K562 (cell line): ENCODE measurements around the gene DCAF15. TPM values are rescaled to one million over a fixed set of nuclear protein-coding genes. Genes with fewer than 3 reads are reported as not detected.

Source experiments
- ATAC-seq: fragments of 200-7000 bp; cut with Tn5 transposase; 3 replicates; pipeline ENCODE4 v1.9.1; 2020; ENCODE audit warnings: moderate library complexity
- Bru-seq: library from RNA; stranded (reverse); fragments of 400-500 nt; gene quantifications from one replicate; lab custom pipeline; 2021; lab: Mats Ljungman, UMichigan
- BruChase-seq, 2 experiments: library from RNA; stranded (reverse); fragments of 400-500 nt; gene quantifications; one replicate each; lab custom pipeline; 2021; lab: Mats Ljungman, UMichigan
- BruUV-seq: library from RNA; stranded (reverse); fragments of 400-500 nt; replicated peaks from 2 replicates; lab custom pipeline; 2021; lab: Mats Ljungman, UMichigan
- CTCF ChIA-PET: fragments of 300-600 bp; formaldehyde crosslinking; extraction: SDS; loops from one replicate; lab custom pipeline; 2021; ENCODE audit warnings: low intra/inter-chr PET ratio; lab: Yijun Ruan, JAX
- POLR2A ChIA-PET: fragments of 300-600, 350-650 bp; sonication (Branson Sonifier 250); formaldehyde crosslinking; extraction: SDS; loops from one replicate; lab custom pipeline; 2021; ENCODE audit warnings: antibody characterized with exemption, inconsistent platforms; lab: Yijun Ruan, JAX
- DNase-seq, 4 experiments: peaks; one replicate each; pipeline versions ENCODE4 v3.0.0 to v3.0.0-alpha.2; 2011 to 2018; ENCODE audit warnings: low spot score in 3 of 4, mixed read lengths in 3 of 4; ENCODE audit errors: extremely low read depth in 1 of 4
- FAIRE-seq: peaks from 2 replicates; lab custom pipeline; 2011; peaks lifted over from hg19 to GRCh38; lab: Jason Lieb, UNC
- H2AFZ ChIP-seq: 2 replicates; pipeline ENCODE4 v1.6.0; 2011; ENCODE audit warnings: low read depth, low read length, control low read depth, inconsistent platforms
- H3K27ac ChIP-seq: fragments of 200-600 bp; 3 replicates; pipeline ENCODE4 v1.8.0; 2011; ENCODE audit warnings: low read depth, mild to moderate bottlenecking, control low read depth, inconsistent platforms, low read length, moderate library complexity, mixed read lengths; ENCODE audit errors: extremely low read depth
- H3K27me3 ChIP-seq, 2 experiments: fragments of 300-600 bp in 1 of 2; 2 replicates in 1 of 2; 3 replicates in 1 of 2; pipeline versions ENCODE4 v1.6.0 to v1.8.0; 2011; ENCODE audit warnings: inconsistent platforms in 2 of 2, low read length in 2 of 2, mild to moderate bottlenecking in 1 of 2, mixed read lengths in 1 of 2, moderate library complexity in 1 of 2; ENCODE audit not compliant: control insufficient read depth in 2 of 2, insufficient read depth in 2 of 2
- H3K36me3 ChIP-seq: fragments of 300-600 bp; 3 replicates; pipeline ENCODE4 v1.8.0; 2011; ENCODE audit warnings: mild to moderate bottlenecking, low read length, inconsistent platforms; ENCODE audit not compliant: control insufficient read depth, insufficient read depth
- H3K4me1 ChIP-seq, 2 experiments: fragments of 200-600 bp in 1 of 2; replicated peaks in 1 of 2; 2 replicates in 1 of 2; 3 replicates in 1 of 2; pipeline versions ENCODE4 v1.5.1 to v1.8.0; 2011; ENCODE audit warnings: inconsistent platforms in 2 of 2, low read length in 2 of 2, mild to moderate bottlenecking in 1 of 2, mixed read lengths in 1 of 2, moderate library complexity in 1 of 2; ENCODE audit not compliant: control insufficient read depth in 2 of 2, insufficient read depth in 2 of 2
- H3K4me2 ChIP-seq: 2 replicates; pipeline ENCODE4 v1.6.1; 2011; ENCODE audit warnings: low read length, control low read depth, inconsistent platforms, mixed read lengths; ENCODE audit not compliant: insufficient read depth
- H3K4me3 ChIP-seq: fragments of 200-600 bp; sonication (generic), shearing (Covaris generic); 2 replicates; pipeline ENCODE4 v1.5.1; 2016; ENCODE audit warnings: control low read depth, inconsistent platforms
- H3K79me2 ChIP-seq: fragments of 200-600 bp; 3 replicates; pipeline ENCODE4 v1.8.0; 2011; ENCODE audit warnings: low read length, inconsistent platforms; ENCODE audit not compliant: control insufficient read depth, insufficient read depth
- H3K9ac ChIP-seq, 2 experiments: 2 replicates each; pipeline versions ENCODE4 v1.6.0 to v1.6.1; 2011; ENCODE audit warnings: low read depth in 2 of 2, low read length in 2 of 2, control low read depth in 1 of 2, inconsistent platforms in 1 of 2, mild to moderate bottlenecking in 1 of 2, mixed read lengths in 1 of 2; ENCODE audit not compliant: insufficient read depth in 1 of 2
- H3K9me1 ChIP-seq: one replicate; pipeline ENCODE4 v1.6.0; 2011; ENCODE audit warnings: inconsistent platforms, mild to moderate bottlenecking, low read length, moderate library complexity; ENCODE audit not compliant: control insufficient read depth, insufficient read depth
- H3K9me3 ChIP-seq: replicated peaks from 2 replicates; pipeline ENCODE4 v1.5.1; 2011; ENCODE audit warnings: low read depth, low read length, inconsistent platforms; ENCODE audit not compliant: control insufficient read depth, insufficient read depth
- H4K20me1 ChIP-seq: replicated peaks from 2 replicates; pipeline ENCODE4 v1.6.1; 2011; ENCODE audit warnings: low read length, inconsistent platforms, mixed read lengths; ENCODE audit not compliant: control insufficient read depth, insufficient read depth
- ELF4 ChIP-seq: fragments of 450-650 bp; formaldehyde crosslinking; IDR thresholded peaks from 2 replicates; pipeline ENCODE4 v1.4.0; 2022; ENCODE audit warnings: missing genetic modification characterization
- ESRRA ChIP-seq: fragments of 450-650 bp; IDR thresholded peaks from 2 replicates; pipeline ENCODE4 v1.6.1; 2014; ENCODE audit warnings: low read depth, mild to moderate bottlenecking, moderate library complexity, borderline replicate concordance
- MTA1 ChIP-seq: fragments of 450-650 bp; IDR thresholded peaks from 2 replicates; pipeline ENCODE4 v1.6.1; 2017; ENCODE audit warnings: borderline replicate concordance
- NFIC ChIP-seq: fragments of 450-650 bp; IDR thresholded peaks from 2 replicates; pipeline ENCODE4 v1.6.1; 2017; ENCODE audit warnings: mild to moderate bottlenecking, inconsistent platforms
- POLR2A ChIP-seq: fragments of 450-650 bp; conservative IDR thresholded peaks from 2 replicates; pipeline ENCODE4 v1.6.1; 2016
- RBM17 ChIP-seq: fragments of 200-400 bp; formaldehyde crosslinking; IDR thresholded peaks from 2 replicates; pipeline ENCODE4 v1.6.1; 2017; ENCODE audit warnings: low read depth, mild to moderate bottlenecking, low read length, borderline replicate concordance
- TAF7 ChIP-seq: fragments of 450-650 bp; IDR thresholded peaks from 2 replicates; pipeline ENCODE4 v1.6.1; 2016; ENCODE audit warnings: missing genetic modification characterization, missing compliant biosample characterization
- XRCC5 ChIP-seq: fragments of 200-400 bp; formaldehyde crosslinking; IDR thresholded peaks from 2 replicates; pipeline ENCODE4 v1.6.1; 2017; ENCODE audit warnings: low read depth, mild to moderate bottlenecking, low read length
- ZNF263 ChIP-seq: sonication (generic); formaldehyde crosslinking; IDR thresholded peaks from 2 replicates; pipeline ENCODE4 v1.8.0; 2022; ENCODE audit warnings: mild to moderate bottlenecking, missing genetic modification reagents, borderline replicate concordance
- WGBS: fragments of 100-300 bp; shearing (Covaris generic); methylation state at CpG from one replicate; pipeline ENCODE4 v1.1.6; 2016; ENCODE audit warnings: low coverage, mixed read lengths; ENCODE audit not compliant: insufficient coverage; ENCODE audit errors: missing lambda C conversion rate; 5-methylcytosine and 5-hydroxymethylcytosine counted together
- in situ Hi-C: fragments of 300-500 bp; cut with MboI; formaldehyde crosslinking; loops from 4 replicates; pipeline ENCODE4 v1.15.0; 2018; ENCODE audit warnings: inconsistent platforms, mixed read lengths
- intact Hi-C: fragments of 100-400 bp; cut with micrococcal nuclease; formaldehyde crosslinking; loops from 2 replicates; pipeline ENCODE4 v1.14.2; 2022
- long read RNA-seq, 3 experiments: library from polyadenylated mRNA in 2 of 3; library from RNA in 1 of 3; unstranded in 2 of 3; stranded (forward) in 1 of 3; transcript quantifications; one replicate each; pipeline ENCODE4 v2.0.0, GENCODE V29; 2019 to 2022
- polyA minus RNA-seq, 3 experiments: library from RNA; depleted of rRNA, polyadenylated mRNA; stranded (reverse); fragments of >200 nt; gene quantifications; 2 replicates each; pipeline ENCODE4 v1.2.3, GENCODE V29; 2011
- polyA plus RNA-seq, 8 experiments: library from polyadenylated mRNA; depleted of rRNA in 4 of 8; stranded (reverse) in 5 of 8; unstranded in 3 of 8; fragments of >200 nt; fragmentation: Nextera tagmentation in 2 of 8; fragmentation: Illumina TruSeq in 1 of 8; extraction: Ambion mirVana in 2 of 8; extraction: Trizol in 1 of 8; gene quantifications; 2 replicates each; pipeline versions ENCODE4 v1.2.1 to v1.2.3, GENCODE V29; 2011 to 2014; ENCODE audit warnings: inconsistent platforms in 1 of 8, missing spikeins in 1 of 8
- total RNA-seq, 7 experiments: library from RNA; depleted of rRNA in 6 of 7; stranded (reverse); fragments of >200 nt in 6 of 7; fragmentation: Illumina TruSeq in 2 of 7; extraction: Trizol in 2 of 7; gene quantifications; 2 replicates each; pipeline versions ENCODE4 v1.2.1 to v1.2.3, GENCODE V29; 2011 to 2021; ENCODE audit warnings: low replicate concordance in 1 of 7
- TF ChIP-seq, protein P1 (sequence below), 2 experiments: fragments of 450-650 bp in 1 of 2; sonication (generic) in 1 of 2; formaldehyde crosslinking in 1 of 2; IDR thresholded peaks in 1 of 2; conservative IDR thresholded peaks in 1 of 2; 2 replicates each; pipeline versions ENCODE4 v1.6.1 to v1.8.1; 2016 to 2023; ENCODE audit warnings: mild to moderate bottlenecking in 2 of 2, moderate library complexity in 2 of 2, inconsistent platforms in 1 of 2, missing genetic modification reagents in 1 of 2

DCAF15 gene, protein sequence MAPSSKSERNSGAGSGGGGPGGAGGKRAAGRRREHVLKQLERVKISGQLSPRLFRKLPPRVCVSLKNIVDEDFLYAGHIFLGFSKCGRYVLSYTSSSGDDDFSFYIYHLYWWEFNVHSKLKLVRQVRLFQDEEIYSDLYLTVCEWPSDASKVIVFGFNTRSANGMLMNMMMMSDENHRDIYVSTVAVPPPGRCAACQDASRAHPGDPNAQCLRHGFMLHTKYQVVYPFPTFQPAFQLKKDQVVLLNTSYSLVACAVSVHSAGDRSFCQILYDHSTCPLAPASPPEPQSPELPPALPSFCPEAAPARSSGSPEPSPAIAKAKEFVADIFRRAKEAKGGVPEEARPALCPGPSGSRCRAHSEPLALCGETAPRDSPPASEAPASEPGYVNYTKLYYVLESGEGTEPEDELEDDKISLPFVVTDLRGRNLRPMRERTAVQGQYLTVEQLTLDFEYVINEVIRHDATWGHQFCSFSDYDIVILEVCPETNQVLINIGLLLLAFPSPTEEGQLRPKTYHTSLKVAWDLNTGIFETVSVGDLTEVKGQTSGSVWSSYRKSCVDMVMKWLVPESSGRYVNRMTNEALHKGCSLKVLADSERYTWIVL
- total RNA-seq (2011; cell fraction: chromatin; rRNA removed; ENCODE audit: low replicate concordance): 49.6 and 162 TPM in 2 replicates
- 148 and 149 TPM in 2 replicates for total RNA-seq (2011; cell fraction: nucleolus; rRNA removed)
- 55.0 and 76.5 TPM in 2 replicates for total RNA-seq (2011; cell fraction: nucleoplasm; rRNA removed)
- total RNA-seq (2014; rRNA removed): 37.0 and 39.4 TPM in 2 replicates
- total RNA-seq (2014; rRNA removed; fragmentation: Illumina TruSeq; extraction: Trizol): 10.4 and 13.6 TPM in 2 replicates
- 22.5 and 24.0 TPM in 2 replicates for total RNA-seq (2015; rRNA removed; fragmentation: Illumina TruSeq; extraction: Trizol)
- 63.2 and 68.5 TPM in 2 replicates for total RNA-seq (2021)
- 27.7 and 46.8 TPM in 2 replicates for polyA plus RNA-seq (2011; rRNA removed)
- polyA plus RNA-seq (2011; cell fraction: cytosol; rRNA removed): 28.8 and 44.6 TPM in 2 replicates
- 228 and 347 TPM in 2 replicates for polyA plus RNA-seq (2011; cell fraction: nucleus; rRNA removed)
- 50.0 and 68.0 TPM in 2 replicates for polyA plus RNA-seq (2012)
- 31.0 and 55.5 TPM in 2 replicates for polyA plus RNA-seq (2014; fragmentation: Illumina TruSeq; extraction: Trizol)
- polyA plus RNA-seq (2014; fragmentation: Nextera tagmentation; extraction: Ambion mirVana): under 1 TPM; 0.17 to 0.56 TPM
- 52.5 and 56.2 TPM in 2 replicates for polyA plus RNA-seq (2014; rRNA removed)
- polyA minus RNA-seq (2011; rRNA and poly(A)+ RNA removed): 14.2 and 17.7 TPM in 2 replicates
- polyA minus RNA-seq (2011; cell fraction: cytosol; rRNA and poly(A)+ RNA removed): 19.0 and 22.3 TPM in 2 replicates
- polyA minus RNA-seq (2011; cell fraction: nucleus; rRNA and poly(A)+ RNA removed): 42.0 and 54.3 TPM in 2 replicates
- Bru-seq, nascent RNA: percentile 70 among the genes with signal in this experiment
- BruChase-seq, experiment 1, labeled RNA remaining after a 2-hour chase: percentile 68 among the genes with signal in this experiment
- percentile 80 among the genes with signal in this experiment for BruChase-seq, experiment 2, labeled RNA remaining after a 6-hour chase
- long read RNA-seq, experiment 1, transcript DCAF15-201 (13 exons, 2,278 nt): major isoform, 39 of 95 reads
- long read RNA-seq, experiment 1, partial matches to known transcripts: 34 of 95 reads
- long read RNA-seq, experiment 1, other reads (novel, unspliced or antisense): 22 of 95 reads
- long read RNA-seq, experiment 2, transcript DCAF15-201 (13 exons, 2,278 nt): major isoform, 41 of 70 reads
- long read RNA-seq, experiment 2, partial matches to known transcripts: 20 of 70 reads
- long read RNA-seq, experiment 2, other reads (novel, unspliced or antisense): 7 of 70 reads
- long read RNA-seq, experiment 3, partial matches to known transcripts: 0 of 1 reads
- long read RNA-seq, experiment 3, other reads (novel, unspliced or antisense): 1 of 1 reads

GRCh38 chr19:13952154-13952930 lies at the start of gene DCAF15:
Gene DCAF15, plus strand, starts transcription at chr19:13952509. Its CDS starts 4 bp downstream, at chr19:13952513.
- intact Hi-C loops: loop anchor here (2.0 to 10.0 kb wide), 2 partner anchors 52 to 82 kb away; partner anchors contain the start of gene IL27RA
- ATAC-seq (peak; percentile 99), DNase-seq (peak; percentile 99 to 100 (median 100)), FAIRE-seq (peak; percentile 100)
- Histone ChIP-seq H4K20me1 (peaks cover 4% of the 10 kb centered on the region; the same call in 1 of the 2 replicates), H3K4me3 (peak within 1 kb of the TSS; percentile 98), H3K4me2 (peak within 1 kb of the TSS; percentile 94), H3K27me3 (no peaks in the 10 kb centered on the region), H3K27ac (peak within 1 kb of the TSS; percentile 89), H3K36me3 (peaks cover 38% of the 10 kb centered on the region), H3K9me1 (no peaks in the 10 kb centered on the region), H3K4me1 (peaks cover 7 to 41% of the 10 kb centered on the region in 2 experiments; a peak in 4 of 5 replicates), H3K9ac (peak within 1 kb of the TSS; percentile 78 to 89), H2AFZ (peak within 1 kb of the TSS; percentile 77), H3K79me2 (peaks cover 23% of the 10 kb centered on the region), H3K9me3 (no peaks in the 10 kb centered on the region)
- CTCF ChIA-PET: no interaction called here
- no TSS peak for BruUV-seq
- under 1% methylated on average over 41 of the region's 65 CpGs for WGBS
- in situ Hi-C loops: no loop called here
- POLR2A ChIA-PET: interaction anchor here (0.6 to 3.7 kb wide), 10 partner anchors 11 to 177 kb away, joined by 3 to 12 read pairs (median 3); partner anchors contain the start of gene RFX1
- TF ChIP-seq TAF7 (peak; percentile 95), RBM17 (no peak), MTA1 (no peak), XRCC5 (no peak), ESRRA (peak; percentile 30; the same call in 1 of the 2 replicates), NFIC (0 out of 2 replicates have a peak, but pooled peaks have one; percentile 25), ZNF263 (peak; percentile 92), ELF4 (CRISPR knock-in tag) (peak; percentile 92), POLR2A (peak; percentile 90)
- TF ChIP-seq, protein P1, sequence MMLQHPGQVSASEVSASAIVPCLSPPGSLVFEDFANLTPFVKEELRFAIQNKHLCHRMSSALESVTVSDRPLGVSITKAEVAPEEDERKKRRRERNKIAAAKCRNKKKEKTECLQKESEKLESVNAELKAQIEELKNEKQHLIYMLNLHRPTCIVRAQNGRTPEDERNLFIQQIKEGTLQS (IDR thresholded peaks at IDR 0.05): no peak
- TF ChIP-seq, protein P1 (CRISPR knock-in tag; conservative IDR thresholded peaks at IDR 0.05): no peak
